ENCODE data around the gene HSPA12A. TPM values are rescaled to one million over a fixed set of nuclear protein-coding genes. Genes with fewer than 3 reads are reported as not detected.
A peak's percentile ranks its signal among the peaks of the same experiment; 100 is the strongest.

The HSPA12A gene
- total RNA-seq, 2 donors from 2014 or later, result 13.9 to 15.4 TPM

DNA sequence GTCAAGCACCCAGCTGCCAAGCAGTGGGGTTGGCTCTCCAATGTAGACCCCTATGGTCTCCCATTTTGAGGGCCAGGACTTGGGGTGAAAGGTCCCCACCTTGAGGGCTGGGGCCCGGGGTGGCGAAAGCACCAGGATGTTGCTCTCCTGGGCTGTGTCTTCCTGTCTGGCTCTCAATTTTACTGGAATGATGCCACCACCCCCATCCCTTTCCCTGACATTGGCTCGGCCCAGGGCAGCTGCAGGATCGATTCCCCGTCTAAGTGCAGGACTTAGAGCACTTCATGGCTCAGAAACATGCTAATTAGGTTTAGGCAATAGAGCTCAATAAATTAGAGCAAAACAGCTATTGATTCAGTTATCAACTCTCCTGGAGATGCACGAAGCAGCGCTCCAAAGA lies 27.0 kb upstream of the HSPA12A start:
- Mint-ChIP-seq H3K4me1 (no peaks in the 10 kb centered on the region), H3K36me3 (ENCODE audit: low read depth) (no peaks in the 10 kb centered on the region), H3K4me3 (no peak overlapping the region), H3K9me3 (peaks cover 6% of the 10 kb centered on the region), H3K27me3 (ENCODE audit: insufficient read depth) (peaks cover 4% of the 10 kb centered on the region), H3K27ac (no peak overlapping the region)
- Histone ChIP-seq H3K9ac (ENCODE audit: extremely low read depth, low read length, poor library complexity, severe bottlenecking) (no peak overlapping the region), H3K4me1 (ENCODE audit: control insufficient read depth, insufficient read depth, low read length) (no peaks in the 10 kb centered on the region), H3K36me3 (ENCODE audit: control insufficient read depth, insufficient read depth, low read length) (no peaks in the 10 kb centered on the region), H3K4me3 (ENCODE audit: low read length) (no peak overlapping the region), H3K27me3 (ENCODE audit: control insufficient read depth, insufficient read depth, low read length, poor library complexity, severe bottlenecking) (no peaks in the 10 kb centered on the region), H3K9me3 (ENCODE audit: control insufficient read depth, low read length) (no peaks in the 10 kb centered on the region), H3K27ac (ENCODE audit: low read depth, low read length) (no peak overlapping the region)
- WGBS, 2 experiments (ENCODE audit: insufficient coverage in 1 of 2, insufficient read length in 1 of 2), result 96 to 97% methylated on average over 5 to 7 of the region's 7 CpGs
- TF ChIP-seq, protein P1, sequence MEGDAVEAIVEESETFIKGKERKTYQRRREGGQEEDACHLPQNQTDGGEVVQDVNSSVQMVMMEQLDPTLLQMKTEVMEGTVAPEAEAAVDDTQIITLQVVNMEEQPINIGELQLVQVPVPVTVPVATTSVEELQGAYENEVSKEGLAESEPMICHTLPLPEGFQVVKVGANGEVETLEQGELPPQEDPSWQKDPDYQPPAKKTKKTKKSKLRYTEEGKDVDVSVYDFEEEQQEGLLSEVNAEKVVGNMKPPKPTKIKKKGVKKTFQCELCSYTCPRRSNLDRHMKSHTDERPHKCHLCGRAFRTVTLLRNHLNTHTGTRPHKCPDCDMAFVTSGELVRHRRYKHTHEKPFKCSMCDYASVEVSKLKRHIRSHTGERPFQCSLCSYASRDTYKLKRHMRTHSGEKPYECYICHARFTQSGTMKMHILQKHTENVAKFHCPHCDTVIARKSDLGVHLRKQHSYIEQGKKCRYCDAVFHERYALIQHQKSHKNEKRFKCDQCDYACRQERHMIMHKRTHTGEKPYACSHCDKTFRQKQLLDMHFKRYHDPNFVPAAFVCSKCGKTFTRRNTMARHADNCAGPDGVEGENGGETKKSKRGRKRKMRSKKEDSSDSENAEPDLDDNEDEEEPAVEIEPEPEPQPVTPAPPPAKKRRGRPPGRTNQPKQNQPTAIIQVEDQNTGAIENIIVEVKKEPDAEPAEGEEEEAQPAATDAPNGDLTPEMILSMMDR (conservative IDR thresholded peaks at IDR 0.05), result no peak
- DNase-seq, result no peak

DNA sequence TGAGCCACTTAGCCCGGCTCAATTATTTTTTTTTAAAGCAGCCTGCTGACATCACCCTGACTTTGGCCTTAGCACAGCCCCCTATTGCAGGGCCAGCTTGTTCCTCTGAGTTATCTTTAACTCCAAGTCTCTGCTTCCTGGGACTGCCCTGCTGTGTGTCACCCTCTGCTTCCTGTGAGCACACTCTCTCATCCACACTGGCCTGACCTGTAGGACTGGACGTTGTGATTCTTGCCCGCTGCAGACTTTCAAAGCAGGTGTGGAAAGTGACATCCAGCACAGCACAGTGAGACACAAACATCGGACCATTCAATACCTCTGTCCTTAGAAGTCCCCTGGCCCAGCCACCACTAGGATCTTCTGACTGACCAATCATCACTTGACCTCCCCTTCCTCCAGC lies 26.4 kb upstream of the HSPA12A start:
- no peaks in the 10 kb centered on the region for H3K4me1 ChIP-seq (ENCODE audit: control insufficient read depth, insufficient read depth, low read length)
- Mint-ChIP-seq H3K27me3 (ENCODE audit: insufficient read depth) (peaks cover 4% of the 10 kb centered on the region), H3K9me3 (peaks cover 11% of the 10 kb centered on the region), H3K36me3 (ENCODE audit: low read depth) (no peaks in the 10 kb centered on the region), H3K4me1 (no peaks in the 10 kb centered on the region), H3K27ac (no peak overlapping the region), H3K4me3 (no peak overlapping the region)
- TF ChIP-seq, protein P1 (conservative IDR thresholded peaks at IDR 0.05), result no peak
- no peaks in the 10 kb centered on the region for H3K36me3 ChIP-seq (ENCODE audit: control insufficient read depth, insufficient read depth, low read length)
- no peaks in the 10 kb centered on the region for H3K9me3 ChIP-seq (ENCODE audit: control insufficient read depth, low read length)
- no peaks in the 10 kb centered on the region for H3K27me3 ChIP-seq (ENCODE audit: control insufficient read depth, insufficient read depth, low read length, poor library complexity, severe bottlenecking)
- 82 to 100% methylated on average over 3 to 4 of the region's 4 CpGs for WGBS, 2 experiments (ENCODE audit: insufficient coverage in 1 of 2, insufficient read length in 1 of 2)
- DNase-seq, result no peak
- no peak overlapping the region for H3K27ac ChIP-seq (ENCODE audit: low read depth, low read length)
- H3K9ac ChIP-seq (ENCODE audit: extremely low read depth, low read length, poor library complexity, severe bottlenecking), result no peak overlapping the region
- H3K4me3 ChIP-seq (ENCODE audit: low read length), result no peak overlapping the region

DNA sequence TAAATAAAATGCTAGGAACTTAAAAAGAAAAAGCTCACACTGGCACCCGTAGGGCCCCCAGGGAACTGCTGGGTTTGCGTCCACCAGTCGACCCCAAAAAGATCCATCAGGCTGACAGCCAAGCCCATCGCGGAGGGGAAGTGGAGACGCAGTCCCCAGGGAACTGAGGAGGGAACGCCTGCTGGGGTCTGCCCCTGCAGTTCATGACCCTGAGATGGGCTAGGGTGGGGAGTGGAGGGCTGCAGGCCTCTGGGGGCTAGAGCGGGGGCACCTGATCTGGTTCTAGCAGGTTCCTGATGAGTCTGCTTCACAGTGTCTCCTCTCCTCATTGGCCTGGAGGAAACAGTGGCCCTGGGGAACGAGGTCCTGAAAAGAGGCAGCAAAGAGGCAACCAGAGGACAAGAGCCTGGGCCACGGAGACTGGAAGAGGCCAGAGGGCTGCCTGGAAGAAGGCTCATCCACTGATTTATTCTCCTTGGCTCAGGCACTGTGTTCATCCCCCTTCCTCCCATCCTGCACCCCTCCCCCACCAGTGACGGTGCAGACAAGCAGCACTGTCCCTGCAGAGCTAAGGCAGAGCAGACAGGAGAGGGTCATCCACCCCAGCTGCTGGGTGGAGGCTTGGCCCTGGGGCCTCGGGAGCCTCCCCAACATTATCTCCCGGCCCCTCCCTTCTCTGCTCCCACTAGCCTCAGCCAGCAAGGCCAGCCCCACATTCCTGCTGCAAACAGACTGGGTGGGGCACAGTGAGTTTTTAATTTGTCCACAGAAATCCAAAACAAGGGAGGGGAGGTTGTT lies 24.7 kb upstream of the HSPA12A start:
- H3K4me3 ChIP-seq (ENCODE audit: low read length), result no peak overlapping the region
- H3K9me3 ChIP-seq (ENCODE audit: control insufficient read depth, low read length), result no peaks in the 10 kb centered on the region
- H3K4me1 ChIP-seq (ENCODE audit: control insufficient read depth, insufficient read depth, low read length), result no peaks in the 10 kb centered on the region
- Mint-ChIP-seq H3K27ac (no peak overlapping the region), H3K4me3 (no peak overlapping the region), H3K36me3 (ENCODE audit: low read depth) (no peaks in the 10 kb centered on the region), H3K4me1 (no peaks in the 10 kb centered on the region), H3K27me3 (ENCODE audit: insufficient read depth) (peaks cover 4% of the 10 kb centered on the region), H3K9me3 (peaks cover 15% of the 10 kb centered on the region)
- no peak overlapping the region for H3K9ac ChIP-seq (ENCODE audit: extremely low read depth, low read length, poor library complexity, severe bottlenecking)
- 58 to 75% methylated on average over 8 to 13 of the region's 13 CpGs for WGBS, 2 experiments (ENCODE audit: insufficient coverage in 1 of 2, insufficient read length in 1 of 2)
- no peaks in the 10 kb centered on the region for H3K27me3 ChIP-seq (ENCODE audit: control insufficient read depth, insufficient read depth, low read length, poor library complexity, severe bottlenecking)
- TF ChIP-seq, protein P1 (conservative IDR thresholded peaks at IDR 0.05), result peak; percentile 36
- DNase-seq, result no peak
- no peak overlapping the region for H3K27ac ChIP-seq (ENCODE audit: low read depth, low read length)
- H3K36me3 ChIP-seq (ENCODE audit: control insufficient read depth, insufficient read depth, low read length), result no peaks in the 10 kb centered on the region

Data from endodermal cell (in vitro differentiated cells).